ENCODE data around the gene PDIA5. TPM values are rescaled to one million over a fixed set of nuclear protein-coding genes. Genes with fewer than 3 reads are reported as not detected.
A peak's percentile ranks its signal among the peaks of the same experiment; 100 is the strongest.

The PDIA5 gene
- total and polyA plus RNA-seq, 4 donors: 15.5 to 38.6 (median 30.7) TPM

GRCh38 chr3:123201223-123201556, 134.4 kb downstream of the PDIA5 start:
- ATAC-seq (ENCODE audit: insufficient read depth, low FRiP score) (peak; percentile 2), DNase-seq (no peak)
- 1 to 2% methylated on average over 6 of the region's 6 CpGs for WGBS, 2 donors
- H3K36me3 ChIP-seq (ENCODE audit: control insufficient read depth in 4 of 4, insufficient read depth in 4 of 4, low read length in 4 of 4): no peaks in the 10 kb centered on the region
- peaks cover 0 to 9% (median 4%) of the 10 kb centered on the region in 5 donors for H3K4me1 ChIP-seq (ENCODE audit: control insufficient read depth in 5 of 5, insufficient read depth in 5 of 5, low read length in 5 of 5)
- no peaks in the 10 kb centered on the region for H3K27me3 ChIP-seq (ENCODE audit: control insufficient read depth in 3 of 3, insufficient read depth in 3 of 3, low read length in 2 of 3)
- H3K4me3 ChIP-seq: peak overlapping the region; percentile 81
- H3K9me3 ChIP-seq (ENCODE audit: control insufficient read depth in 4 of 4, insufficient read depth in 3 of 4, low read length in 3 of 4): no peaks in the 10 kb centered on the region
- H3K27ac ChIP-seq (ENCODE audit: low read depth in 1 of 2, low read length in 1 of 2): peak overlapping the region; percentile 43 to 48
- H3K9ac ChIP-seq (ENCODE audit: insufficient read depth in 1 of 2, low read length in 2 of 2): peak overlapping the region in 1 of 2 donors; percentile 88
- no peak for TF ChIP-seq CTCF (IDR thresholded peaks at IDR 0.05; ENCODE audit: control extremely low read depth, extremely low read depth)

GRCh38 chr3:123201557-123202427, 135.0 kb downstream of the PDIA5 start, which contains the start of gene SEC22A:
TSS of gene SEC22A (plus strand) at chr3:123201943. CDS start at chr3:123209218, 7,275 bp downstream.
- no peak for TF ChIP-seq CTCF (IDR thresholded peaks at IDR 0.05; ENCODE audit: control extremely low read depth, extremely low read depth)
- Histone ChIP-seq H3K36me3 (ENCODE audit: control insufficient read depth in 4 of 4, insufficient read depth in 4 of 4, low read length in 4 of 4) (no peaks in the 10 kb centered on the region), H3K27ac (ENCODE audit: low read depth in 1 of 2, low read length in 1 of 2) (peak within 1 kb of the TSS; percentile 43 to 93), H3K4me3 (peak within 1 kb of the TSS; percentile 81), H3K9me3 (ENCODE audit: control insufficient read depth in 4 of 4, insufficient read depth in 3 of 4, low read length in 3 of 4) (no peaks in the 10 kb centered on the region), H3K9ac (ENCODE audit: insufficient read depth in 1 of 2, low read length in 2 of 2) (peak within 1 kb of the TSS; percentile 87 to 95), H3K4me1 (ENCODE audit: control insufficient read depth in 5 of 5, insufficient read depth in 5 of 5, low read length in 5 of 5) (peaks cover 0 to 9% (median 4%) of the 10 kb centered on the region in 5 donors), H3K27me3 (ENCODE audit: control insufficient read depth in 3 of 3, insufficient read depth in 3 of 3, low read length in 2 of 3) (no peaks in the 10 kb centered on the region)
- DNase-seq (peak; percentile 96 to 98 (median 96)), ATAC-seq (ENCODE audit: insufficient read depth, low FRiP score) (peak; percentile 100)
- 0 to 1% methylated on average over 59 to 60 of the region's 60 CpGs for WGBS, 2 donors

GRCh38 chr3:123202451-123202850, 135.6 kb downstream of the PDIA5 start:
- H3K27ac ChIP-seq (ENCODE audit: low read depth in 1 of 2, low read length in 1 of 2): peak overlapping the region; percentile 40 to 93
- H3K9me3 ChIP-seq (ENCODE audit: control insufficient read depth in 4 of 4, insufficient read depth in 3 of 4, low read length in 3 of 4): no peaks in the 10 kb centered on the region
- no peak for TF ChIP-seq CTCF (IDR thresholded peaks at IDR 0.05; ENCODE audit: control extremely low read depth, extremely low read depth)
- DNase-seq (peak; percentile 16 to 50 (median 28)), ATAC-seq (ENCODE audit: insufficient read depth, low FRiP score) (no peak)
- H3K4me3 ChIP-seq: peak overlapping the region; percentile 81
- H3K9ac ChIP-seq (ENCODE audit: insufficient read depth in 1 of 2, low read length in 2 of 2): peak overlapping the region; percentile 87 to 95
- WGBS, 2 donors: 1% methylated on average over 7 of the region's 7 CpGs
- no peaks in the 10 kb centered on the region for H3K27me3 ChIP-seq (ENCODE audit: control insufficient read depth in 3 of 3, insufficient read depth in 3 of 3, low read length in 2 of 3)
- H3K4me1 ChIP-seq (ENCODE audit: control insufficient read depth in 5 of 5, insufficient read depth in 5 of 5, low read length in 5 of 5): peaks cover 0 to 9% (median 4%) of the 10 kb centered on the region in 5 donors
- H3K36me3 ChIP-seq (ENCODE audit: control insufficient read depth in 4 of 4, insufficient read depth in 4 of 4, low read length in 4 of 4): no peaks in the 10 kb centered on the region

Other genes starting within 250 kb of the PDIA5 start
- gene SEMA5B, start 39.3 kb upstream of the PDIA5 start, total RNA-seq: 1 to 10 TPM in 1 of 2 donors, under 1 TPM in 1; 0.31 to 2.2 TPM
- gene SEMA5B, start 39.3 kb upstream of the PDIA5 start, polyA plus RNA-seq: under 1 TPM; 0.30 to 0.65 TPM
- 10 to 100 TPM; 11.1 to 47.7 TPM for gene SEC22A, start 134.9 kb downstream of the PDIA5 start, total RNA-seq
- gene SEC22A, start 134.9 kb downstream of the PDIA5 start, polyA plus RNA-seq: 10 to 100 TPM in 1 of 2 donors, 1 to 10 TPM in 1; 6.9 to 12.7 TPM

All from lung (tissue), 12 donors.